GM12878 (cell line): ENCODE data around the gene NEO1. TPM values are rescaled to one million over a fixed set of nuclear protein-coding genes. Genes with fewer than 3 reads are reported as not detected.

Experiments
- ATAC-seq: fragments of 200-7000 bp; cut with Tn5 transposase; 3 replicates; pipeline ENCODE4 v1.9.1; 2020; ENCODE audit warnings: mild to moderate bottlenecking, moderate library complexity
- BruUV-seq: library from RNA; stranded (reverse); fragments of 400-500 nt; replicated peaks from 2 replicates; lab custom pipeline; 2021; lab: Mats Ljungman, UMichigan
- CTCF ChIA-PET: fragments of 300-600 bp; sonication (Branson Sonifier 250); formaldehyde crosslinking; extraction: SDS; loops from one replicate; lab custom pipeline; 2021; ENCODE audit warnings: inconsistent platforms; lab: Yijun Ruan, JAX
- POLR2A ChIA-PET: fragments of 350-600 bp; formaldehyde crosslinking; extraction: SDS; loops from one replicate; lab custom pipeline; 2021; ENCODE audit warnings: inconsistent platforms; lab: Charles Lee
- RAD21 ChIA-PET: fragments of 300-600 bp; sonication (Branson Sonifier 250); formaldehyde crosslinking; loops from one replicate; lab custom pipeline; 2023; ENCODE audit warnings: antibody characterized with exemption; ENCODE audit not compliant: unreplicated experiment; lab: Charles Lee
- SMC1A ChIA-PET: fragments of 300-600 bp; sonication (Branson Sonifier 250); formaldehyde crosslinking; loops from one replicate; lab custom pipeline; 2023; ENCODE audit not compliant: unreplicated experiment, uncharacterized antibody; lab: Charles Lee
- DNase-seq: peaks from one replicate; pipeline ENCODE4 v3.0.0-alpha.2; 2011; ENCODE audit warnings: low read depth, low spot score
- FAIRE-seq: peaks from 3 replicates; lab custom pipeline; 2011; peaks lifted over from hg19 to GRCh38; lab: Jason Lieb, UNC
- H2AFZ ChIP-seq: 2 replicates; pipeline ENCODE4 v1.6.0; 2011; ENCODE audit warnings: low read depth, low read length, control low read depth; ENCODE audit not compliant: control insufficient read depth
- H3K27ac ChIP-seq: 2 replicates; pipeline ENCODE4 v1.5.1; 2011; ENCODE audit warnings: control low read depth; ENCODE audit not compliant: control insufficient read depth, insufficient read depth
- H3K27me3 ChIP-seq, 2 experiments: replicated peaks in 1 of 2; 2 replicates each; pipeline versions ENCODE4 v1.6.0 to v1.6.1; 2011; ENCODE audit warnings: low read length in 1 of 2; ENCODE audit not compliant: control insufficient read depth in 2 of 2, insufficient read depth in 2 of 2
- H3K36me3 ChIP-seq, 2 experiments: 2 replicates each; pipeline ENCODE4 v1.5.1; 2011; ENCODE audit warnings: low read length in 1 of 2; ENCODE audit not compliant: control insufficient read depth in 2 of 2, insufficient read depth in 2 of 2
- H3K4me1 ChIP-seq: 2 replicates; pipeline ENCODE4 v1.6.1; 2011; ENCODE audit warnings: mild to moderate bottlenecking, low read length, moderate library complexity, mixed read lengths; ENCODE audit not compliant: control insufficient read depth, insufficient read depth
- H3K4me2 ChIP-seq: 2 replicates; pipeline ENCODE4 v1.6.0; 2011; ENCODE audit warnings: control low read depth; ENCODE audit not compliant: control insufficient read depth, insufficient read depth
- H3K4me3 ChIP-seq: fragments of 200-600 bp; sonication (generic); 2 replicates; pipeline ENCODE4 v1.5.1; 2016
- H3K79me2 ChIP-seq: 2 replicates; pipeline ENCODE4 v1.6.0; 2011; ENCODE audit warnings: low read length; ENCODE audit not compliant: control insufficient read depth, insufficient read depth
- H3K9ac ChIP-seq: 2 replicates; pipeline ENCODE4 v1.8.0; 2011; ENCODE audit warnings: low read length, control low read depth, mixed read lengths; ENCODE audit not compliant: control insufficient read depth, insufficient read depth
- H3K9me3 ChIP-seq: replicated peaks from 3 replicates; pipeline ENCODE4 v1.5.1; 2011; ENCODE audit warnings: mild to moderate bottlenecking, low read length; ENCODE audit not compliant: control insufficient read depth, insufficient read depth
- H4K20me1 ChIP-seq: 2 replicates; pipeline ENCODE4 v1.6.0; 2011; ENCODE audit not compliant: control insufficient read depth, insufficient read depth
- BCL11A ChIP-seq: IDR thresholded peaks from 2 replicates; pipeline ENCODE4 v1.6.1; 2011; ENCODE audit warnings: low read depth, low read length
- IKZF2 ChIP-seq, 2 experiments: fragments of 450-650 bp; IDR thresholded peaks; 2 replicates each; pipeline ENCODE4 v1.6.1; 2017; ENCODE audit warnings: mild to moderate bottlenecking in 2 of 2, moderate library complexity in 2 of 2
- MEF2A ChIP-seq: IDR thresholded peaks from 2 replicates; pipeline ENCODE4 v1.6.1; 2011; ENCODE audit warnings: low read depth, mild to moderate bottlenecking, low read length, moderate library complexity; ENCODE audit not compliant: insufficient read depth
- NKRF ChIP-seq: fragments of 450-650 bp; conservative IDR thresholded peaks from 2 replicates; pipeline ENCODE4 v1.6.1; 2017; ENCODE audit warnings: mild to moderate bottlenecking, moderate library complexity
- NR2C2 ChIP-seq: IDR thresholded peaks from 2 replicates; pipeline ENCODE4 v1.6.1; 2011; ENCODE audit warnings: borderline replicate concordance, low read depth; ENCODE audit not compliant: control insufficient read depth, insufficient read length
- SP1 ChIP-seq: IDR thresholded peaks from one replicate; pipeline ENCODE4 v1.6.1; 2011; ENCODE audit warnings: low read depth, low read length
- TBL1XR1 ChIP-seq: IDR thresholded peaks from 2 replicates; pipeline ENCODE4 v1.6.1; 2012; ENCODE audit warnings: low read depth, low read length, improper control_type of control experiment
- ZBTB40 ChIP-seq: fragments of 450-650 bp; IDR thresholded peaks from 2 replicates; pipeline ENCODE4 v1.6.1; 2016; ENCODE audit warnings: mild to moderate bottlenecking, moderate library complexity, borderline replicate concordance
- ZNF24 ChIP-seq: fragments of 450-650 bp; IDR thresholded peaks from 2 replicates; pipeline ENCODE4 v1.6.1; 2017; ENCODE audit warnings: antibody characterized with exemption, mild to moderate bottlenecking
- ZNF384 ChIP-seq: IDR thresholded peaks from 2 replicates; pipeline ENCODE4 v1.6.1; 2012; ENCODE audit warnings: low read depth, mild to moderate bottlenecking, low read length, improper control_type of control experiment, borderline replicate concordance
- ZZZ3 ChIP-seq: IDR thresholded peaks from 2 replicates; pipeline ENCODE4 v1.6.1; 2011; ENCODE audit warnings: low read depth; ENCODE audit not compliant: control insufficient read depth, insufficient read length
- WGBS: methylation state at CpG from one replicate; pipeline ENCODE4 v1.1.6; 2016; ENCODE audit warnings: low lambda C conversion rate; ENCODE audit not compliant: insufficient replicate concordance, insufficient coverage; ENCODE audit errors: missing lambda C conversion rate; 5-methylcytosine and 5-hydroxymethylcytosine counted together
- in situ Hi-C: fragments of 300-500 bp; cut with MboI; formaldehyde crosslinking; loops from 9 replicates; pipeline ENCODE4 v1.14.3; 2018; ENCODE audit warnings: mixed read lengths
- intact Hi-C: fragments of 100-400 bp; cut with micrococcal nuclease; formaldehyde crosslinking; loops from one replicate; pipeline ENCODE4 v1.14.2; 2022; ENCODE audit not compliant: unreplicated experiment
- polyA plus RNA-seq, 11 experiments: library from polyadenylated mRNA; depleted of rRNA in 4 of 11; unstranded in 6 of 11; stranded (reverse) in 5 of 11; fragments of >200 nt; fragmentation: Nextera tagmentation in 4 of 11; fragmentation: Illumina TruSeq in 1 of 11; extraction: Ambion mirVana in 4 of 11; extraction: Trizol in 1 of 11; gene quantifications; 1 replicate in 1 of 11; 2 replicates in 10 of 11; pipeline versions ENCODE4 v1.2.1 to v1.2.3, GENCODE V29; 2011 to 2016; ENCODE audit warnings: inconsistent platforms in 2 of 11, missing spikeins in 2 of 11, low read depth in 1 of 11
- total RNA-seq, 4 experiments: library from RNA; depleted of rRNA in 3 of 4; stranded (reverse); fragments of >200 nt in 3 of 4; fragmentation: Illumina TruSeq in 1 of 4; extraction: Trizol in 1 of 4; gene quantifications; 2 replicates each; pipeline versions ENCODE4 v1.2.1 to v1.2.3, GENCODE V29; 2013 to 2021
- TF ChIP-seq, protein P1 (sequence below): IDR thresholded peaks from 2 replicates; pipeline ENCODE4 v1.6.1; 2011; ENCODE audit warnings: borderline replicate concordance, low read depth, mild to moderate bottlenecking, moderate library complexity, mixed read lengths, low read length; ENCODE audit not compliant: insufficient read depth; ENCODE audit errors: extremely low read length
- TF ChIP-seq, protein P2 (sequence below): IDR thresholded peaks from 2 replicates; pipeline ENCODE4 v1.6.1; 2011; ENCODE audit warnings: borderline replicate concordance, low read depth, mild to moderate bottlenecking, moderate library complexity, low read length; ENCODE audit not compliant: insufficient read depth, poor library complexity, severe bottlenecking

NEO1 gene
- total and polyA plus RNA-seq, 10 of the 15 experiments (the other 5 are each of a cell fraction or from before 2014, with no cell fraction given), result 0.03 to 2.0 (median 0.32) TPM

- Histone ChIP-seq H3K36me3 (no peaks in the 10 kb centered on the region), H2AFZ (no peak overlapping the region), H3K9me3 (no peaks in the 10 kb centered on the region), H3K27me3 (no peaks in the 10 kb centered on the region)
- WGBS, result 41% methylated on average over 3 of the region's 3 CpGs
- CTCF ChIA-PET, result interaction anchor here (1.5 to 8.5 kb wide), 2 partner anchors 15 to 29 kb away, joined by 4 to 78 read pairs; no protein-coding TSS in a partner anchor
- no peak for ATAC-seq
- TF ChIP-seq NR2C2 (no peak), NKRF (no peak), ZNF24 (no peak), ZZZ3 (no peak), SP1 (no peak), TBL1XR1 (no peak), BCL11A (no peak), IKZF2 (IDR thresholded peaks at IDR 0.05) (no peak), ZNF384 (no peak), ZBTB40 (no peak), MEF2A (no peak)
- TF ChIP-seq, protein P1, sequence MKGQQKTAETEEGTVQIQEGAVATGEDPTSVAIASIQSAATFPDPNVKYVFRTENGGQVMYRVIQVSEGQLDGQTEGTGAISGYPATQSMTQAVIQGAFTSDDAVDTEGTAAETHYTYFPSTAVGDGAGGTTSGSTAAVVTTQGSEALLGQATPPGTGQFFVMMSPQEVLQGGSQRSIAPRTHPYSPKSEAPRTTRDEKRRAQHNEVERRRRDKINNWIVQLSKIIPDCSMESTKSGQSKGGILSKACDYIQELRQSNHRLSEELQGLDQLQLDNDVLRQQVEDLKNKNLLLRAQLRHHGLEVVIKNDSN, result no peak
- TF ChIP-seq, protein P2, sequence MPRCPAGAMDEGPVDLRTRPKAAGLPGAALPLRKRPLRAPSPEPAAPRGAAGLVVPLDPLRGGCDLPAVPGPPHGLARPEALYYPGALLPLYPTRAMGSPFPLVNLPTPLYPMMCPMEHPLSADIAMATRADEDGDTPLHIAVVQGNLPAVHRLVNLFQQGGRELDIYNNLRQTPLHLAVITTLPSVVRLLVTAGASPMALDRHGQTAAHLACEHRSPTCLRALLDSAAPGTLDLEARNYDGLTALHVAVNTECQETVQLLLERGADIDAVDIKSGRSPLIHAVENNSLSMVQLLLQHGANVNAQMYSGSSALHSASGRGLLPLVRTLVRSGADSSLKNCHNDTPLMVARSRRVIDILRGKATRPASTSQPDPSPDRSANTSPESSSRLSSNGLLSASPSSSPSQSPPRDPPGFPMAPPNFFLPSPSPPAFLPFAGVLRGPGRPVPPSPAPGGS, result no peak
- TF ChIP-seq, all 136 proteins: peak for 0
- no peak for FAIRE-seq
- Histone ChIP-seq H3K27ac (no peak overlapping the region), H3K4me3 (no peak overlapping the region), H3K4me1 (no peaks in the 10 kb centered on the region), H4K20me1 (no peaks in the 10 kb centered on the region), H3K4me2 (no peak overlapping the region), H3K79me2 (no peaks in the 10 kb centered on the region), H3K9ac (no peak overlapping the region)
- intact Hi-C loops, result no loop called here
- ChIA-PET RAD21 (interaction anchor here (2.8 kb wide), 1 partner anchor 29 kb away, joined by 8 read pairs; no protein-coding TSS in a partner anchor), POLR2A (no interaction called here), SMC1A (interaction anchor here (0.6 kb wide), 1 partner anchor 136 kb away, joined by 3 read pairs; no protein-coding TSS in a partner anchor)
- DNase-seq, result no peak
- no TSS peak for BruUV-seq
- in situ Hi-C loops, result no loop called here
These were observed 218.3 kb downstream of the NEO1 start for GRCh38 chr15:73270366-73271097.
